Measurements from ENCODE around the gene FREM2.

The FREM2 gene

GRCh38 chr13:38697628-38698333, 10.9 kb downstream of the FREM2 start:
- Mint-ChIP-seq H3K27me3 (no peaks in the 10 kb centered on the region), H3K27ac (no peak overlapping the region), H3K9me3 (peaks cover 0 to 1% of the 10 kb centered on the region in 2 donors), H3K4me1 (ENCODE audit: low read depth in 2 of 2) (no peaks in the 10 kb centered on the region), H3K4me3 (no peak overlapping the region), H3K36me3 (ENCODE audit: insufficient read depth) (no peaks in the 10 kb centered on the region)
- no peak for ATAC-seq (replicated peaks)
- DNase-seq = no peak

GRCh38 chr13:38700051-38700450, 13.2 kb downstream of the FREM2 start:
- no peak for DNase-seq
- Mint-ChIP-seq H3K27ac (no peak overlapping the region), H3K9me3 (peaks cover 3 to 8% of the 10 kb centered on the region in 2 donors), H3K27me3 (no peaks in the 10 kb centered on the region), H3K4me3 (no peak overlapping the region), H3K36me3 (ENCODE audit: insufficient read depth) (no peaks in the 10 kb centered on the region), H3K4me1 (ENCODE audit: low read depth in 2 of 2) (no peaks in the 10 kb centered on the region)
- ATAC-seq (replicated peaks) = no peak

GRCh38 chr13:38702669-38703068, 15.8 kb downstream of the FREM2 start:
- Mint-ChIP-seq H3K27me3 (no peaks in the 10 kb centered on the region), H3K27ac (no peak overlapping the region), H3K9me3 (peaks cover 3 to 8% of the 10 kb centered on the region in 2 donors), H3K4me3 (no peak overlapping the region), H3K4me1 (ENCODE audit: low read depth in 2 of 2) (no peaks in the 10 kb centered on the region), H3K36me3 (ENCODE audit: insufficient read depth) (no peaks in the 10 kb centered on the region)
- no peak for DNase-seq
- ATAC-seq (replicated peaks) = no peak

- DNase-seq (no peak), ATAC-seq (replicated peaks) (no peak)
- no peaks in the 10 kb centered on the region for H3K27me3 Mint-ChIP-seq
- H3K36me3 Mint-ChIP-seq (ENCODE audit: insufficient read depth) = no peaks in the 10 kb centered on the region
- peaks cover 3 to 8% of the 10 kb centered on the region in 2 donors for H3K9me3 Mint-ChIP-seq
- H3K27ac Mint-ChIP-seq = no peak overlapping the region
- no peak overlapping the region for H3K4me3 Mint-ChIP-seq
- H3K4me1 Mint-ChIP-seq (ENCODE audit: low read depth in 2 of 2) = no peaks in the 10 kb centered on the region
These were observed 16.4 kb downstream of the FREM2 start for GRCh38 chr13:38703255-38703654.

- Mint-ChIP-seq H3K27me3 (no peaks in the 10 kb centered on the region), H3K4me3 (no peak overlapping the region), H3K9me3 (peaks cover 4 to 8% of the 10 kb centered on the region in 2 donors), H3K36me3 (ENCODE audit: insufficient read depth) (no peaks in the 10 kb centered on the region), H3K4me1 (ENCODE audit: low read depth in 2 of 2) (no peaks in the 10 kb centered on the region), H3K27ac (no peak overlapping the region)
- DNase-seq (no peak), ATAC-seq (replicated peaks) (no peak)
These were observed 18.5 kb downstream of the FREM2 start for GRCh38 chr13:38705365-38705764.

GRCh38 chr13:38707460-38707859, 20.6 kb downstream of the FREM2 start:
- Mint-ChIP-seq H3K9me3 (peaks cover 4 to 8% of the 10 kb centered on the region in 2 donors), H3K4me1 (ENCODE audit: low read depth in 2 of 2) (no peaks in the 10 kb centered on the region), H3K27me3 (no peaks in the 10 kb centered on the region), H3K36me3 (ENCODE audit: insufficient read depth) (no peaks in the 10 kb centered on the region), H3K27ac (no peak overlapping the region), H3K4me3 (no peak overlapping the region)
- ATAC-seq (replicated peaks) (no peak), DNase-seq (no peak)

GRCh38 chr13:38713046-38713445, 26.2 kb downstream of the FREM2 start:
- no peak for DNase-seq
- no peaks in the 10 kb centered on the region for H3K4me1 Mint-ChIP-seq (ENCODE audit: low read depth in 2 of 2)
- H3K9me3 Mint-ChIP-seq = peaks cover 0 to 2% of the 10 kb centered on the region in 2 donors
- no peak for ATAC-seq (replicated peaks)
- H3K36me3 Mint-ChIP-seq (ENCODE audit: insufficient read depth) = no peaks in the 10 kb centered on the region
- no peaks in the 10 kb centered on the region for H3K27me3 Mint-ChIP-seq
- no peak overlapping the region for H3K4me3 Mint-ChIP-seq
- H3K27ac Mint-ChIP-seq = no peak overlapping the region

GRCh38 chr13:38718374-38718773, 31.5 kb downstream of the FREM2 start:
- Mint-ChIP-seq H3K27ac (no peak overlapping the region), H3K27me3 (no peaks in the 10 kb centered on the region), H3K36me3 (ENCODE audit: insufficient read depth) (no peaks in the 10 kb centered on the region), H3K4me1 (ENCODE audit: low read depth in 2 of 2) (no peaks in the 10 kb centered on the region), H3K9me3 (peaks cover 0 to 10% of the 10 kb centered on the region in 2 donors), H3K4me3 (no peak overlapping the region)
- ATAC-seq (replicated peaks) (no peak), DNase-seq (no peak)

- DNase-seq (no peak), ATAC-seq (replicated peaks) (no peak)
- H3K27ac Mint-ChIP-seq = no peak overlapping the region
- H3K4me1 Mint-ChIP-seq (ENCODE audit: low read depth in 2 of 2) = no peaks in the 10 kb centered on the region
- H3K36me3 Mint-ChIP-seq (ENCODE audit: insufficient read depth) = no peaks in the 10 kb centered on the region
- H3K9me3 Mint-ChIP-seq = no peaks in the 10 kb centered on the region
- H3K4me3 Mint-ChIP-seq = no peak overlapping the region
- H3K27me3 Mint-ChIP-seq = no peaks in the 10 kb centered on the region
These were observed 43.5 kb downstream of the FREM2 start for GRCh38 chr13:38730332-38730731.

- H3K27me3 Mint-ChIP-seq = no peaks in the 10 kb centered on the region
- H3K27ac Mint-ChIP-seq = no peak overlapping the region
- no peak for ATAC-seq (replicated peaks)
- no peak overlapping the region for H3K4me3 Mint-ChIP-seq
- H3K4me1 Mint-ChIP-seq (ENCODE audit: low read depth in 2 of 2) = no peaks in the 10 kb centered on the region
- no peaks in the 10 kb centered on the region for H3K36me3 Mint-ChIP-seq (ENCODE audit: insufficient read depth)
- H3K9me3 Mint-ChIP-seq = peaks cover 4 to 7% of the 10 kb centered on the region in 2 donors
- no peak for DNase-seq
These were observed 46.3 kb downstream of the FREM2 start for GRCh38 chr13:38733146-38733545.

- Mint-ChIP-seq H3K4me1 (ENCODE audit: low read depth in 2 of 2) (no peaks in the 10 kb centered on the region), H3K36me3 (ENCODE audit: insufficient read depth) (no peaks in the 10 kb centered on the region), H3K9me3 (peaks cover 7 to 9% of the 10 kb centered on the region in 2 donors), H3K27me3 (no peaks in the 10 kb centered on the region), H3K27ac (no peak overlapping the region), H3K4me3 (no peak overlapping the region)
- DNase-seq (no peak), ATAC-seq (replicated peaks) (no peak)
These were observed 49.0 kb downstream of the FREM2 start for GRCh38 chr13:38735665-38736440.

- no peak overlapping the region for H3K4me3 Mint-ChIP-seq
- H3K9me3 Mint-ChIP-seq = peaks cover 0 to 7% of the 10 kb centered on the region in 2 donors
- no peaks in the 10 kb centered on the region for H3K4me1 Mint-ChIP-seq (ENCODE audit: low read depth in 2 of 2)
- no peak for ATAC-seq (replicated peaks)
- H3K27ac Mint-ChIP-seq = no peak overlapping the region
- H3K27me3 Mint-ChIP-seq = no peaks in the 10 kb centered on the region
- H3K36me3 Mint-ChIP-seq (ENCODE audit: insufficient read depth) = no peaks in the 10 kb centered on the region
- DNase-seq = no peak
These were observed 56.6 kb downstream of the FREM2 start for GRCh38 chr13:38743466-38743865.

GRCh38 chr13:38752686-38753085, 65.8 kb downstream of the FREM2 start:
- H3K9me3 Mint-ChIP-seq = no peaks in the 10 kb centered on the region
- H3K27ac Mint-ChIP-seq = no peak overlapping the region
- no peak for ATAC-seq (replicated peaks)

GRCh38 chr13:38753878-38754277, 67.0 kb downstream of the FREM2 start:
- Mint-ChIP-seq H3K9me3 (no peaks in the 10 kb centered on the region), H3K27me3 (no peaks in the 10 kb centered on the region), H3K36me3 (ENCODE audit: insufficient read depth) (no peaks in the 10 kb centered on the region), H3K4me3 (no peak overlapping the region), H3K4me1 (ENCODE audit: low read depth in 2 of 2) (no peaks in the 10 kb centered on the region), H3K27ac (no peak overlapping the region)
- DNase-seq (no peak), ATAC-seq (replicated peaks) (no peak)

More at GRCh38 chr13:38752686-38753085, 65.8 kb downstream of the FREM2 start:
- H3K4me1 Mint-ChIP-seq (ENCODE audit: low read depth in 2 of 2) = no peaks in the 10 kb centered on the region
- no peak for DNase-seq
- no peak overlapping the region for H3K4me3 Mint-ChIP-seq
- H3K36me3 Mint-ChIP-seq (ENCODE audit: insufficient read depth) = no peaks in the 10 kb centered on the region
- H3K27me3 Mint-ChIP-seq = no peaks in the 10 kb centered on the region
